Neural cell (in vitro differentiated cells): ENCODE results near the gene PPP2R5E. TPM values are rescaled to one million over a fixed set of nuclear protein-coding genes. Genes with fewer than 3 reads are reported as not detected.

Experiments used
- H2AFZ ChIP-seq: fragments of 200-600, 300-800 bp; sonication (generic), shearing (Covaris generic); 2 replicates; pipeline ENCODE4 v1.6.0; 2014; ENCODE audit warnings: low read depth, mild to moderate bottlenecking, antibody characterized with exemption, low read length, moderate library complexity
- H3F3A ChIP-seq: fragments of 200-600 bp; shearing (Covaris generic); 2 replicates; pipeline ENCODE4 v1.6.1; 2016; ENCODE audit warnings: mild to moderate bottlenecking, moderate library complexity, mixed read lengths, antibody characterized with exemption, low read length; ENCODE audit not compliant: insufficient read depth, poor library complexity, severe bottlenecking
- H3K27ac ChIP-seq: fragments of 200-600, 300-800 bp; sonication (generic), shearing (Covaris generic); 2 replicates; pipeline ENCODE4 v1.5.1; 2014; ENCODE audit warnings: mild to moderate bottlenecking, low read length, moderate library complexity
- H3K27me3 ChIP-seq: fragments of 300-800, 200-600 bp; sonication (generic), shearing (Covaris generic); 2 replicates; pipeline ENCODE4 v1.6.0; 2014; ENCODE audit warnings: mild to moderate bottlenecking, low read depth, low read length, moderate library complexity; ENCODE audit not compliant: insufficient read depth
- H3K36me3 ChIP-seq: fragments of 300-800, 200-600 bp; sonication (generic), shearing (Covaris generic); 2 replicates; pipeline ENCODE4 v1.5.1; 2014; ENCODE audit warnings: mild to moderate bottlenecking, antibody characterized with exemption, low read length, moderate library complexity; ENCODE audit not compliant: insufficient read depth
- H3K4me2 ChIP-seq: fragments of 300-800, 200-600 bp; sonication (generic), shearing (Covaris generic); 2 replicates; pipeline ENCODE4 v1.6.0; 2014; ENCODE audit warnings: mild to moderate bottlenecking, low read length
- H3K4me3 ChIP-seq: fragments of 300-800, 200-600 bp; sonication (generic), shearing (Covaris generic); 2 replicates; pipeline ENCODE4 v1.5.1; 2014; ENCODE audit warnings: mild to moderate bottlenecking, low read length, moderate library complexity
- H3K79me2 ChIP-seq: fragments of 200-600 bp; shearing (Covaris generic); replicated peaks from 2 replicates; pipeline ENCODE4 v1.6.0; 2014; ENCODE audit warnings: mild to moderate bottlenecking, low read length, moderate library complexity; ENCODE audit not compliant: insufficient read depth
- H3K9ac ChIP-seq: fragments of 300-800, 200-600 bp; sonication (generic), shearing (Covaris generic); 2 replicates; pipeline ENCODE4 v1.6.1; 2016; ENCODE audit warnings: mild to moderate bottlenecking, low read length, mixed read lengths
- H3K9me2 ChIP-seq: fragments of 200-600 bp; shearing (Covaris generic); 2 replicates; pipeline ENCODE4 v1.6.1; 2016; ENCODE audit warnings: mild to moderate bottlenecking, low read length, mixed read lengths; ENCODE audit not compliant: insufficient read depth
- H3K9me3 ChIP-seq: fragments of 200-600, 300-800 bp; sonication (generic), shearing (Covaris generic); 2 replicates; pipeline ENCODE4 v1.6.1; 2016; ENCODE audit warnings: mild to moderate bottlenecking, mixed run types, low read length, moderate library complexity, mixed read lengths
- H4K20me1 ChIP-seq: fragments of 200-600 bp; shearing (Covaris generic); 2 replicates; pipeline ENCODE4 v1.6.1; 2016; ENCODE audit warnings: mild to moderate bottlenecking, mixed run types; ENCODE audit not compliant: insufficient read depth
- EP300 ChIP-seq: fragments of 450-650 bp; conservative IDR thresholded peaks from 2 replicates; pipeline ENCODE4 v1.6.1; 2014; ENCODE audit warnings: antibody characterized with exemption, mild to moderate bottlenecking, moderate library complexity; ENCODE audit not compliant: poor library complexity, severe bottlenecking
- EZH2 ChIP-seq: fragments of 200-600, 300-800 bp; shearing (Covaris generic), sonication (generic); IDR thresholded peaks from 2 replicates; pipeline ENCODE4 v1.6.1; 2014; ENCODE audit warnings: antibody characterized with exemption, low read length, borderline replicate concordance, mild to moderate bottlenecking; ENCODE audit not compliant: insufficient read depth, poor library complexity, severe bottlenecking
- MXI1 ChIP-seq: fragments of 450-650 bp; conservative IDR thresholded peaks from 2 replicates; pipeline ENCODE4 v1.6.1; 2014; ENCODE audit warnings: antibody characterized with exemption, mild to moderate bottlenecking; ENCODE audit not compliant: poor library complexity, severe bottlenecking
- POLR2AphosphoS5 ChIP-seq: IDR thresholded peaks from 2 replicates; pipeline ENCODE4 v1.6.1; 2012
- RAD21 ChIP-seq: fragments of 450-650 bp; conservative IDR thresholded peaks from 2 replicates; pipeline ENCODE4 v1.6.1; 2014; ENCODE audit warnings: antibody characterized with exemption, mild to moderate bottlenecking, moderate library complexity
- REST ChIP-seq: IDR thresholded peaks from 2 replicates; pipeline ENCODE4 v1.6.1; 2012; ENCODE audit warnings: borderline replicate concordance
- SMC3 ChIP-seq: fragments of 450-650 bp; conservative IDR thresholded peaks from 2 replicates; pipeline ENCODE4 v1.6.1; 2014; ENCODE audit warnings: antibody characterized with exemption, mild to moderate bottlenecking, moderate library complexity; ENCODE audit not compliant: poor library complexity
- TAF1 ChIP-seq: IDR thresholded peaks from 2 replicates; pipeline ENCODE4 v1.6.1; 2012; ENCODE audit warnings: low read depth
- polyA plus RNA-seq: library from polyadenylated mRNA; depleted of rRNA; stranded (reverse); fragments of >200 nt; gene quantifications from 2 replicates; pipeline ENCODE4 v1.2.3, GENCODE V29; 2014
- TF ChIP-seq, protein P1 (sequence below): fragments of 450-650 bp; IDR thresholded peaks from 2 replicates; pipeline ENCODE4 v1.5.1; 2014; ENCODE audit warnings: antibody characterized with exemption, mild to moderate bottlenecking, moderate library complexity; ENCODE audit not compliant: poor library complexity, severe bottlenecking

The PPP2R5E gene
- polyA plus RNA-seq, 1 donor from 2014 or later, result 26.7 TPM

DNA sequence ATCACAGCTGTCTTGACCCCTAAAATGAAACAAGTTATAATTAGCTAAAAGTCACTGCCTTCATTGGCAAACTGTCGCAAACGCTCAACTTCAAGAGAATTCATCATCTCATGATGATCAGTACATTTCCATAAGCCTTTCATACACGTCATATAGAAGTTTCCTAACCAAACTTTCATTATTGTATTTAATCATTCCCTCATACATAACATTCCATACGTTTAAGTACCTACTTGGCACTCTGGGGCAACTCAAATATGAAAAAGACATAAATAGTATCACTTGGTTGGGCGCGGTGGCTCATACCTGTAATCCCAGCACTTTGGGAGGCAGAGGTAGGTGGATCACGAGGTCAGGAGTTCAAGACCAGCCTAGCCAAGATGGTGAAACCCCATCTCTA, 12.4 kb upstream of the PPP2R5E start:
- Histone ChIP-seq H3K4me2 (no peak overlapping the region), H3K27ac (no peak overlapping the region), H3K9ac (no peak overlapping the region), H3F3A (no peaks in the 10 kb centered on the region), H3K4me3 (no peak overlapping the region), H3K27me3 (no peaks in the 10 kb centered on the region), H3K79me2 (no peaks in the 10 kb centered on the region), H4K20me1 (no peaks in the 10 kb centered on the region), H3K9me2 (no peaks in the 10 kb centered on the region), H2AFZ (no peak overlapping the region), H3K9me3 (no peaks in the 10 kb centered on the region), H3K36me3 (no peaks in the 10 kb centered on the region)
- TF ChIP-seq TAF1 (no peak), EP300 (no peak), SMC3 (no peak)

- Histone ChIP-seq H3K9me3 (no peaks in the 10 kb centered on the region), H3K36me3 (no peaks in the 10 kb centered on the region), H3K79me2 (no peaks in the 10 kb centered on the region), H3K27me3 (no peaks in the 10 kb centered on the region), H2AFZ (no peak overlapping the region), H3F3A (no peaks in the 10 kb centered on the region), H3K4me2 (no peak overlapping the region), H3K27ac (no peak overlapping the region), H4K20me1 (no peaks in the 10 kb centered on the region), H3K9me2 (no peaks in the 10 kb centered on the region), H3K9ac (no peak overlapping the region), H3K4me3 (no peak overlapping the region)
- TF ChIP-seq RAD21, result no peak
- TF ChIP-seq EP300, result no peak
- no peak for TF ChIP-seq SMC3
- TF ChIP-seq TAF1, result no peak
- TF ChIP-seq, protein P1, sequence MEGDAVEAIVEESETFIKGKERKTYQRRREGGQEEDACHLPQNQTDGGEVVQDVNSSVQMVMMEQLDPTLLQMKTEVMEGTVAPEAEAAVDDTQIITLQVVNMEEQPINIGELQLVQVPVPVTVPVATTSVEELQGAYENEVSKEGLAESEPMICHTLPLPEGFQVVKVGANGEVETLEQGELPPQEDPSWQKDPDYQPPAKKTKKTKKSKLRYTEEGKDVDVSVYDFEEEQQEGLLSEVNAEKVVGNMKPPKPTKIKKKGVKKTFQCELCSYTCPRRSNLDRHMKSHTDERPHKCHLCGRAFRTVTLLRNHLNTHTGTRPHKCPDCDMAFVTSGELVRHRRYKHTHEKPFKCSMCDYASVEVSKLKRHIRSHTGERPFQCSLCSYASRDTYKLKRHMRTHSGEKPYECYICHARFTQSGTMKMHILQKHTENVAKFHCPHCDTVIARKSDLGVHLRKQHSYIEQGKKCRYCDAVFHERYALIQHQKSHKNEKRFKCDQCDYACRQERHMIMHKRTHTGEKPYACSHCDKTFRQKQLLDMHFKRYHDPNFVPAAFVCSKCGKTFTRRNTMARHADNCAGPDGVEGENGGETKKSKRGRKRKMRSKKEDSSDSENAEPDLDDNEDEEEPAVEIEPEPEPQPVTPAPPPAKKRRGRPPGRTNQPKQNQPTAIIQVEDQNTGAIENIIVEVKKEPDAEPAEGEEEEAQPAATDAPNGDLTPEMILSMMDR, result no peak
- no peak for TF ChIP-seq MXI1
- no peak for TF ChIP-seq REST
- TF ChIP-seq EZH2, result no peak
- TF ChIP-seq POLR2AphosphoS5, result no peak
Measured at GRCh38 chr14:63551332-63551731, 8.2 kb upstream of the PPP2R5E start.
